K562 (cell line): Measurements from ENCODE around the gene CCNC. TPM values are rescaled to one million over a fixed set of nuclear protein-coding genes. Genes with fewer than 3 reads are reported as not detected.

Experiments
- ATF3 ChIP-seq, 2 experiments: fragments of 450-650 bp in 1 of 2; sonication (generic) in 1 of 2; formaldehyde crosslinking in 1 of 2; IDR thresholded peaks in 1 of 2; conservative IDR thresholded peaks in 1 of 2; 2 replicates each; pipeline versions ENCODE4 v1.6.1 to v1.8.1; 2016 to 2023; ENCODE audit warnings: mild to moderate bottlenecking in 2 of 2, moderate library complexity in 2 of 2, inconsistent platforms in 1 of 2, missing genetic modification reagents in 1 of 2
- E2F3 ChIP-seq: fragments of 250-450 bp; sonication (Bioruptor Pico); IDR thresholded peaks from 2 replicates; pipeline ENCODE4 v1.4.0; 2020; ENCODE audit warnings: mild to moderate bottlenecking
- FOXA1 ChIP-seq: fragments of 450-650 bp; IDR thresholded peaks from 2 replicates; pipeline ENCODE4 v1.6.1; 2016; ENCODE audit warnings: mild to moderate bottlenecking, borderline replicate concordance
- GABPB1 ChIP-seq: sonication (generic); formaldehyde crosslinking; IDR thresholded peaks from 2 replicates; pipeline ENCODE4 v1.8.0; 2022; ENCODE audit warnings: mild to moderate bottlenecking, missing genetic modification reagents
- GATAD2B ChIP-seq: fragments of 450-650 bp; IDR thresholded peaks from 2 replicates; pipeline ENCODE4 v1.6.1; 2017; ENCODE audit warnings: mild to moderate bottlenecking, borderline replicate concordance
- KLF13 ChIP-seq: fragments of 450-650 bp; IDR thresholded peaks from 2 replicates; pipeline ENCODE4 v1.6.1; 2016; ENCODE audit warnings: missing genetic modification characterization, low read depth, mild to moderate bottlenecking, missing compliant biosample characterization, moderate library complexity, borderline replicate concordance
- MTA3 ChIP-seq: fragments of 450-650 bp; formaldehyde crosslinking; IDR thresholded peaks from 2 replicates; pipeline ENCODE4 v1.6.1; 2017; ENCODE audit warnings: mild to moderate bottlenecking, borderline replicate concordance
- MXI1 ChIP-seq: IDR thresholded peaks from 2 replicates; pipeline ENCODE4 v1.6.1; 2011; ENCODE audit warnings: low read depth, mild to moderate bottlenecking, improper control_type of control experiment, low read length
- PHF20 ChIP-seq: fragments of 450-650 bp; IDR thresholded peaks from 2 replicates; pipeline ENCODE4 v1.6.1; 2018; ENCODE audit not compliant: partially characterized antibody
- RNF219 ChIP-seq: fragments of 250-450 bp; sonication (Bioruptor Pico); IDR thresholded peaks from 2 replicates; pipeline ENCODE4 v1.5.0; 2022; ENCODE audit warnings: mild to moderate bottlenecking
- polyA plus RNA-seq, 8 experiments: library from polyadenylated mRNA; depleted of rRNA in 4 of 8; stranded (reverse) in 5 of 8; unstranded in 3 of 8; fragments of >200 nt; fragmentation: Nextera tagmentation in 2 of 8; fragmentation: Illumina TruSeq in 1 of 8; extraction: Ambion mirVana in 2 of 8; extraction: Trizol in 1 of 8; gene quantifications; 2 replicates each; pipeline versions ENCODE4 v1.2.1 to v1.2.3, GENCODE V29; 2011 to 2014; ENCODE audit warnings: inconsistent platforms in 1 of 8, missing spikeins in 1 of 8
- total RNA-seq, 7 experiments: library from RNA; depleted of rRNA in 6 of 7; stranded (reverse); fragments of >200 nt in 6 of 7; fragmentation: Illumina TruSeq in 2 of 7; extraction: Trizol in 2 of 7; gene quantifications; 2 replicates each; pipeline versions ENCODE4 v1.2.1 to v1.2.3, GENCODE V29; 2011 to 2021; ENCODE audit warnings: low replicate concordance in 1 of 7
- TF ChIP-seq, protein P1 (sequence below): IDR thresholded peaks from 2 replicates; pipeline ENCODE4 v1.6.1; 2011; ENCODE audit warnings: borderline replicate concordance, low read depth, mild to moderate bottlenecking, moderate library complexity, low read length; ENCODE audit not compliant: insufficient read depth, poor library complexity, severe bottlenecking
- TF ChIP-seq, protein P2 (sequence below): IDR thresholded peaks from 2 replicates; pipeline ENCODE4 v1.6.1; 2012; ENCODE audit warnings: low read depth, low read length, improper control_type of control experiment, borderline replicate concordance
- TF ChIP-seq, protein P3 (sequence below): sonication (generic); formaldehyde crosslinking; IDR thresholded peaks from 2 replicates; pipeline ENCODE4 v1.9.0; 2022; ENCODE audit warnings: mild to moderate bottlenecking, missing genetic modification reagents

Gene CCNC
- total and polyA plus RNA-seq, 9 of the 15 experiments (the other 6 are each of a cell fraction or from before 2014, with no cell fraction given): 68.7 to 177 (median 99.6) TPM

DNA sequence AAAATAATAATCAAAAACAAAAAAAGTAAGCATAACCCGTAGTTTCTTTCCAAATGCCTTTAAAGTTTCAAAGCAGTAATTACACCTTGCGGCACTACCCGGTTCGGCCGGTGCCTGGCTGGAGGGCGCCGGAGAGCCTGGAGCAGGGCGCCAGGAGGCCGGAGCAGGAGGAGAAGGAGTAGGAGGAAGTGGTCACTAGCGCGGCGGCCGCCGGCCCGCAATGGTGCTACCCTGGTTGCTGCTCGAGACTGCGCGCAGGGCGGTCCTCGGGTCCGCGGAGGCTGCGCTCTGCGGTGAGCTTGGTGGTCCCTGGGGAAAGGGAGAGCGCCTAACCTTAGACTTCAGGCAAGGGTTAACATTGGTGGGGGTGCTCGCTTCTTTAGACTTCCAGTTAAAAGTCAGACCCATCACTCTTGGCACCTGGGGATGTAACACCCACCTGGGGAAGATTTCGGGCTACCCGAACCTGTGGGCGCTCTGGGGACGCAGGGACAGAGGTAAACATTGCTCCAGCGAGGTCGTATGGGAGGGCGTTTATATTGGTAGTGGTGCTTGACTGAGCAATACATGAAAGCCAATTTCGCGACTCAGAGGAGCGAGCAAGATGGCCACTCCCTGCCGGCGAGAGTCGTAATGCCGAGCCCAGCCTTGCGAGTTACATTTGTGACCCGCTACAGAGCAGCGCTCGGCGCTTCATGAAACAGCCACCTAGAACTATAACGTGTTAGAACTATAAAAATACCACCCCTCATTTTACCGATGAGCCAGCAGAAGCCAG is 47.4 kb downstream of the CCNC start (continued):
- TF ChIP-seq, protein P1, sequence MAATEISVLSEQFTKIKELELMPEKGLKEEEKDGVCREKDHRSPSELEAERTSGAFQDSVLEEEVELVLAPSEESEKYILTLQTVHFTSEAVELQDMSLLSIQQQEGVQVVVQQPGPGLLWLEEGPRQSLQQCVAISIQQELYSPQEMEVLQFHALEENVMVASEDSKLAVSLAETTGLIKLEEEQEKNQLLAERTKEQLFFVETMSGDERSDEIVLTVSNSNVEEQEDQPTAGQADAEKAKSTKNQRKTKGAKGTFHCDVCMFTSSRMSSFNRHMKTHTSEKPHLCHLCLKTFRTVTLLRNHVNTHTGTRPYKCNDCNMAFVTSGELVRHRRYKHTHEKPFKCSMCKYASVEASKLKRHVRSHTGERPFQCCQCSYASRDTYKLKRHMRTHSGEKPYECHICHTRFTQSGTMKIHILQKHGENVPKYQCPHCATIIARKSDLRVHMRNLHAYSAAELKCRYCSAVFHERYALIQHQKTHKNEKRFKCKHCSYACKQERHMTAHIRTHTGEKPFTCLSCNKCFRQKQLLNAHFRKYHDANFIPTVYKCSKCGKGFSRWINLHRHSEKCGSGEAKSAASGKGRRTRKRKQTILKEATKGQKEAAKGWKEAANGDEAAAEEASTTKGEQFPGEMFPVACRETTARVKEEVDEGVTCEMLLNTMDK: no peak
- TF ChIP-seq GABPB1 (CRISPR knock-in tag) (peak; percentile 83; the same call in 1 of the 2 replicates), FOXA1 (no peak), RNF219 (CRISPR knock-in tag) (no peak), GATAD2B (no peak), MTA3 (peak; percentile 53; the same call in 1 of the 2 replicates), PHF20 (peak; percentile 75), ATF3 (IDR thresholded peaks at IDR 0.05) (no peak), ATF3 (CRISPR knock-in tag; conservative IDR thresholded peaks at IDR 0.05) (no peak; the same call in 1 of the 2 replicates), MXI1 (no peak), KLF13 (tag) (no peak), E2F3 (CRISPR knock-in tag) (no peak)
- TF ChIP-seq, protein P2, sequence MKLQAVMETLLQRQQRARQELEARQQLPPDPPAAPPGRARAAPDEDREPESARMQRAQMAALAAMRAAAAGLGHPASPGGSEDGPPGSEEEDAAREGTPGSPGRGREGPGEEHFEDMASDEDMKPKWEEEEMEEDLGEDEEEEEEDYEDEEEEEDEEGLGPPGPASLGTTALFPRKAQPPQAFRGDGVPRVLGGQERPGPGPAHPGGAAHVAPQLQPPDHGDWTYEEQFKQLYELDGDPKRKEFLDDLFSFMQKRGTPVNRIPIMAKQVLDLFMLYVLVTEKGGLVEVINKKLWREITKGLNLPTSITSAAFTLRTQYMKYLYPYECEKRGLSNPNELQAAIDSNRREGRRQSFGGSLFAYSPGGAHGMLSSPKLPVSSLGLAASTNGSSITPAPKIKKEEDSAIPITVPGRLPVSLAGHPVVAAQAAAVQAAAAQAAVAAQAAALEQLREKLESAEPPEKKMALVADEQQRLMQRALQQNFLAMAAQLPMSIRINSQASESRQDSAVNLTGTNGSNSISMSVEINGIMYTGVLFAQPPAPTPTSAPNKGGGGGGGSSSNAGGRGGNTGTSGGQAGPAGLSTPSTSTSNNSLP: no peak
- TF ChIP-seq, protein P3, sequence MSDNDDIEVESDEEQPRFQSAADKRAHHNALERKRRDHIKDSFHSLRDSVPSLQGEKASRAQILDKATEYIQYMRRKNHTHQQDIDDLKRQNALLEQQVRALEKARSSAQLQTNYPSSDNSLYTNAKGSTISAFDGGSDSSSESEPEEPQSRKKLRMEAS (CRISPR knock-in tag): peak; percentile 27; the same call in 1 of the 2 replicates
